NK-92 (cell line): Measurements from ENCODE around the gene KIF21B.

ENCODE experiments used
- DNase-seq: peaks from one replicate; lab custom pipeline; 2025; ENCODE audit not compliant: unreplicated experiment; lab: John Stamatoyannopoulos, UW

Gene KIF21B

DNA sequence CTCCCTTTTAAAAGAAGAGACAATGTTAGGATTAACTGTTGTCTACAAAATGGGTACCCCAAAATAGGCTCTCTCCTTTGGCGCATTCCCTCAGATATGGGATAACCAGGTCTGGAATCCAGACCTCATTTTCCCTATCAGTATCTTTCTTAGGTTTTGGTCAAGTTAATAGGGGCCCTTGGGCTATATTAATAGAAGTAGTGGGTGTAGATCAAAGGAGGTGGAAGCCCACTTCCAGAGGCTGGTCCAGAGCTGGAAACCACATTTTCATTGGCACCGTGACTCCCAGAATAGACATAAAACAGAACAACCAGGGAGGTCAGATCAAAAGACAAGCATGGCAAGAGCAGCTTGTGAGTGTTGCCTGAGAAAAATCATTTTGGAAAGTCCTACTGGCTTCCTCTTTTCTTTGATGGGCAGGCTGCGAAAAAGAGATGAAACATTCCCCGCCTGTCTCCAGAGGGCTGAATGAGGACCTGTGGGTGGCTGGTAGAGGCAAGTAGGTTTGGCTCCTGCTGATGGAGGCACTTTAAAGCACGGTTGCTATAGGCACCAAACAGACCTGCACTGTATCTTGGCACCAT, 25.8 kb upstream of the KIF21B start:
- DNase-seq = no peak

DNA sequence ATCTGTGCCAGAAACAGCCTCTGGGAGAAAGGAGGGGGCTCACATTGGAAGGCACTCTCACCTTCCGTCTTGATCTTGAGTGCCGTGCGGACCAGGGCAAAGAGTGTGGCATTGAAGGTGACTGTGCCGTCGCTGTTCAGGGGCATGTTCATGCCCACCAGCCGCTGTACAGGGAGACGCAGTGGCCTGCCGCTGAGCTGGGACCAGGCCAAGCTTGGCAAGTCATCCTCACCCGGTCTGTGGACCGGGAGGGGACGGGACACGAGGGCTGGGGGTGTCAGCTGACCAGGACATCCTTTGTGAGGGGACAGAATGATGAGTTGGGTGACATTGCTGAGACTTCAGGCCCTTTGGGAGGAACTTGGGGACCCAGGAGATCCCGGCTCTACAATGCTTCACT, 25.0 kb upstream of the KIF21B start:
- DNase-seq = no peak

DNA sequence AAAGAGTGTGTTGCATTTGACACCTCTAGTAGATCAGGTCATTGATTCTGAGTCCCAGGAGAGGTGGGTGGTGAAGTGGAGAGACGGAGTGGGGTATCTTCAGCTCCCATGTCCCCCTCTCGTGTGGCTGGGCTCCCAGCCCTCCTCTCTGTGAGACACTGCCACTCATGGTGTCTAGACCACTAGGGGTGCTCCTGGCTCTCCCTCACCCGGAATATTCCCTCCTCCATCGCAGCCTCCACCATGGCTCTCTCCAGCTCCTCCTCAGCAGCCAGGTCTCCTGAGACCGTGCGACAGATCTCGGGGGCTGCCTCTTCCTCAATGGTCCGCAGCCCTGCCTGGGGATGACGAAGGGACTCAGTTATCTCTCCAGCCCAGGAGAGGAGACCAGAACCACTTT, 20.6 kb upstream of the KIF21B start:
- no peak for DNase-seq

DNA sequence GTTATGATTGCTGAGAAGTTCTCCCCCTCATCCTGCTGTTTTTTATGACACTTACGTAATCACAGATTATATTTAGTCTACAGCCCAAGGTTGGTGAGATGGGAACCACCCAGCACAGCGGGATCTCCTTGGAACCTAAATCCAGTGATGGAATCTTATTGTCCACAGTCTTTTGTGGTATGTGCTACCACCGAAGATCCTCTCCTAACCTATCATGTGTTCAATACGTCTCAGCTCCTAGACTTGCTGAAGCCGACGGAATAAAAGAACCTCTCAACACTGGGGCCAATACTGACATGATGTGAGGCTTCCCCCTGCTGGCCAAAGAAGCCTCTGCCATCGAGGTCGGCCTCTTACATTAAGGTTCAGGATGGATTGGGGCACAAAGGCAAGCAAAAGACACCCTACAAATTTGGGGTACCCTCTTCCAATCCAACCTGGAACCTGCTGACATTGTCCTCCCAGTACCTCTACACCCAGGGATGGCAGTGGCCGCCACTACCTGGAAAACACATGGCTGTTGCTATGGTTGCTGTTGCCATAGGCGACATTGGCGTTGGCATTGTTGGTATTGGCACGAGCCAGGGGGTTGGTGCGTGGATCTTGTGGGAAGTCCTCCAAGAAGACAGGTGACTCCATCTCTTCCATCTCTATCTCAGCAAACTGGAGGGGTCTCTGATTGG, 19.4 kb upstream of the KIF21B start:
- DNase-seq = no peak

DNA sequence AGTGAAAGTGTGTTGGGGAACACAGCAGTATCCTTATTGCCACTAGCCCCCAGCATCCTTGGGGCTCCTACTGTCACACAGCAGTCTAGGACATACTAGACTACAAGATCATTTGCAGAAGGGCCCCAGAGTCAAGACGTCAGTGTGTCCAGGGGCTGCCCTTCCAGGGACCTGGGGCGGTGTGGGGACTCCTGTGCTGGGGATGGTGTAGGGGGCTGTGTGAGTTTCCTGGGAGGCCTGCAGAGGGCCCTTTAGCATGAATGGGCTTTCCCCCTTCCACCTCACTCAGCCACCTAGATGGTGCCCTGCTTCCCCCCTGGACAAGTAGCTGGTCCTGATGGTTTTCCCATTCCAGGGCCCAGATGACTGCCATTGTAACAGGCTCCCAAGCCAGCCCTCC, 17.5 kb upstream of the KIF21B start:
- no peak for DNase-seq

DNA sequence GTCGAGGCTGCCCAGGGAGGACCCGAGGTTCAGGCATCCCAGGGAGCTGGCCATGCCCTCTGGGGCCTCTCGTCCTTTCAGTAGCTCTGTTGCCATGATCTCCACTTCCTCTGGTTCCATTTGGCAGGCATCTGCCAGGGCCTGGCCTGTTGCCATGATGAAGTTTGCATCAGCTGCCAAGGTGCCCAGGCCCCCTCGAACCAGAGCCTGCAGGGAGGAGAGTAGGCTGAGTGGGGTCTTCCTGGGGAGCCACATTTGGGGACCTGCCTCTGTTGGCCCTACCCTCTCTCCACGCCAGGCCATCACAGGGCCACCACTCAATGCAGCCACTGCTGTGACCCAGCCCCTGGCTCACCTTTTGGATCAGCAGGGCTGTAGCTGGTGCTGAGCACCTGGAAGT, 16.4 kb upstream of the KIF21B start:
- no peak for DNase-seq

DNA sequence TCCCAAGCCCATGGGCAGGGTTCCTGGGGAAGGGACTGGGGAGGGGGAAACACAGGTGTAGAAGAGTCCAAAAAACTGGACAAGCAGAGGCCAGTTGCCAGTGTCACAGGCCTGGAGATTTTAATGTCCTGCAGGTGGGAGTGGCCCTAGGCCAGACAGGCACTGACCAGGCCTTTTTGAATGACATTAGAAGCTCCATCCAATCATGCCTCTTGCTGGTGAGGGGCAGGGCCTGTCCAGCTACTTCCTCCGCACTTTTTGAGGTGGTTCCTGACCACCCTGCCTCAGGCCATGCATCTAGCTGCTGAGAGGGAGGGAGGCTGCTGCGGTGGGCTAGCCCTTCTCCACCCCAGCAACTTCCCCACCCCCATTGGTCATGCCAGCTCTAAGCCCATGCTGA, 15.9 kb upstream of the KIF21B start:
- DNase-seq = no peak

DNA sequence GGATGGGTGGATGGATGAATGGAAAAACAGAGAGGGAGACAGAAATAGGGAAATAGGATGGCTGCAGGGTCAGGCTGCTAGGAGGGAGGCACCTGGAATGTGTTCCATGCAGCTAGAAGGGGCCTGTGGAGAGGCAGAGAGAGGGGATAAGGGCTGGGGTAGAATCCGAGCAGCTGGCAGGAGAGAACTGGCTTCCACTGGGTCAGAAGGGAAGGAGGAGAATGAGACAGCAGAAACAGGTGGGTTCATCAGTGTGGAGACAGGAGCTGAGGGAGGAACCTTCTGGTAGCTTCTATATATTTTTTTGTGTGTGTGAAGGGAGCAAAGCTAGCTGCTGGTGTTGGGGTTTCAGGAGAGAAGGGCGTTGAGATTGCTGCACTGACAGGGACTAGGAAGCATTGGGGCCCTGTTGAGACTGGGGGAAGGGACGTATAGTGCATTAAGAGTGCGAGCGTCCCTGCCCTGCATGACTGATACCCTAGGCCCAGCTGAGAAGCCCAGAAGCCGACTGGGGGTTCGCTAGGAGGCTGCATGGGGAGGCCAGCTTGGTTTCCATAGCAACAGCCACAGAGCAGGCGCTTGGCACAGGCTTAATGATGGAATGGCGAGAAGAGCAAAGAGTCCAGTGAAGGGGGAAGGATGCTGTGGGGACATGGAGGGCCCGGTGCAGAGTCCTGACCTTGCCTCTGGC, 14.8 kb upstream of the KIF21B start:
- DNase-seq = no peak

DNA sequence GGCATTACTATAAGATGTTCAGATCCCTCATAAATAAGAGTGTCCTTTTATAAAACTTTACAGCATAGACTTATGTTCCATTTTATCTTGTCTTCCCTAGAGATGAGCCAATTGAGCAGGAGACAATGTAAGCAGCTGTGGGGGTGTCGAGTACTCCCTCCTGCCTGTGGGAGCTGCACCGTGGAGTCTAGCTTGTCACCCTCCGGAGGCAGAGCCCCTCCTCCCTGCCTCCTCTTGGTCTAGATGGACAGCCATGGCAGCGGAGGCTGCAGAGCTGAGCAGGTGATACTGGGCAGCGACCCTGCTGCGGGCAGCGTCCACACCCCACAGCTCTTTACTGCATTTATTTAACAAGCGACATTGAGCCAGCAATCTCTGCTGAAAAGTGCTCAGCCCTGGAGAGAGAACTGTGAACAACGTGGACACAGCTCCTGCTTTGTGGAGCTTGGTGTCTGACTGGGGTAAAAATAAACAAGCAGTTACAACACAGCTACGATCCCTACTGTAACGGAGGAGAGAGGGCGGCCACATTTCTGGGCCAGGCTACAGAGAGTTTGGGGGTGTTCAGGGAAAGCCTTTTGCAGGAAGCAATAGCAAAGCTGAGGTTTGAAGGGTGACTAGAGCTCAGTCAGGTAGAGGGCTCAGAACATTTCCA, 12.8 kb upstream of the KIF21B start:
- DNase-seq = no peak

DNA sequence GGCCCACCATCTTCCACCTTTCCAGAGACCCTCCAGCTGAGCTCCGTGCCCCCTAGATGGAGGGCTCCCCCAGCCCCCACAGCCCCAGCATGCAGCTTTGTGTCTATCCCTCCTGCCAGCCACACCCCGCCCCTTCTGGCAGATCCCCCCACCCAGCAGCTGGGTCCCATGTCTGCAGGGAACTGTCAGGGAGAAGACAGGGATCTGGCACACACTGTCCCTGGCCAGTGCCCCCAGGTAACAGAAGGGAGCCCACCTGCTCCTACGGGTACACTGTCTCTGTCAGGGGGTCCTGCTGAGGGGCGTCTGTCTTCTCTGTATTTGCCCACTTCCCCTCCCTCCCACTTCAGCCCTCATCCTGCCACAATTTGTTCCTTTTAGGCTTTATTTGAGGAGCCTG, 11.2 kb upstream of the KIF21B start:
- DNase-seq = no peak

DNA sequence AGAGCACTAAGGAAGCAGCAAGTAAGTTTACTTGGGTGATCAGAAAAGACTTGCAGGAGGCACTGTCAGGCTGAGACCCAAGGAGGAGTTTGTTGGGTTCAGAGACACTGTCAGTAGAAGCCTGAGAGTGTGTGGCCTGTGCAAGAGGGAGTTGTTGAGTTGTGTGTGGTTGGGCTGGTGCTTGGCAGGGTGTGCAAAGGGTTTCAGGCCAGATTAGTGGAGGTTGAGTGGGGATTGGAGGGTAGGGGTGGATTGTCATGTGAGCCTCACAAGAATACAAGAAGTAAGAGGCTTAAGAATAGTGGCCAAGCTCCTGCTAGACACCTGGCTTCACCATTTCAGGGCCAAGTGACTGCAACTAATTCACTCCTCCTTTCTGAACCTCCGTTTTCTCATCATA, 8.9 kb upstream of the KIF21B start:
- DNase-seq = no peak

DNA sequence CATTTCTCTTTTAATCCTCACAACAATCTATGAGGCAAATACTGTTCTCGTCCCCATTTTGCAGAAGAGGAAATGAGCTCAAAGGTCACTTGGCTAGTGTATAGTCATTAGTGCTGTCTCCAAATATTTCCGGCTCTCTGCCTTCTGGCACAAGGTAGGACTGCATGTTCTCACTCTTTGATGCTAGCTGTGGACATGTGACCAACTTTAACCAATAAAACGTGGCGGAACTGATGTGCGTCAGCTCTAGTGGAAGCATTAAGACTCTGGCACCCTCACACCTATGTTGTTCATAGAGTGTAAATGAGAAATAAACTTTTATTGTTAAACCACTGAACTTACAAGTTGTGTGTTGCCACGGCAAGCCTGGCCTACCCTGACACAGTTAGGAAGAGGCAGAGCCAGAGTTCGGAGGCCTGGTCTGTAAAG, 5.0 kb upstream of the KIF21B start:
- no peak for DNase-seq

DNA sequence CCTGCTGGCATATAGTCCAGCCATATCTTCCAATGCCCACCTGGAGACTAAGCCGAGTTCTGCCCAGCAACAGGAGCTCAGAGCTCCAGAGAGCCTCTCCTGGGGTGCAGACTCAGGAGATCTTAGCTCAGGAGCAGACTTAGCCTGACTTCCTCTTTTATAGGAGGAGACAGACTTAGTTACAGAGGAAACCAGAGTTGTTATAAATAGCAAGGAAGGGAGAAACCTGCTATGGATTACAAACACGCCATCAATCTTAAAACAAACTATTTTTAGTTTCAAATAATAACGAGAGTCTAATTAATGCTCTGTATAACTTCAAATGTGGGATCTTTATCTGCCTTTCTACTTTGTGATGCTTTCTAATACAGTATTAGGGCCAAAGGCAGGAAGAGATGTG, 3.3 kb upstream of the KIF21B start:
- DNase-seq = no peak

DNA sequence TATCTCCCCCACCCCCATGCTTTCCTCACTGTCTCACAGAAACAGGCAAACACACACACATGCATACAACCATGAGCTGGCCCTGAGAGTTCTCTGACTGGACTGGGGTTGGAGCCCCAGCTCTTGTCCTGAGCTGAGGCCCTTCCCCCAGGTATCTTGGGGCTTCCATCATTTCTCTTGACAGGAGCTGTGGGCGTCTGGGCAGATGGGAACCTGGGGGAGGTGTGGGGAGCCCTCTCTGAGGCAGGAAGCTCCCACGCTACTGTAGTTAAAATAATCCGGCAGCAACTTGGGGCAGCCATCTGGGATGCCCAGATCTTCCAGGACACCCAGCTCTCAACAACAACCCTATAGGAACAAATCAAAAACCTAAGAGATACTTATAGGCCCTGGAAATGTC, 2.7 kb upstream of the KIF21B start:
- no peak for DNase-seq

DNA sequence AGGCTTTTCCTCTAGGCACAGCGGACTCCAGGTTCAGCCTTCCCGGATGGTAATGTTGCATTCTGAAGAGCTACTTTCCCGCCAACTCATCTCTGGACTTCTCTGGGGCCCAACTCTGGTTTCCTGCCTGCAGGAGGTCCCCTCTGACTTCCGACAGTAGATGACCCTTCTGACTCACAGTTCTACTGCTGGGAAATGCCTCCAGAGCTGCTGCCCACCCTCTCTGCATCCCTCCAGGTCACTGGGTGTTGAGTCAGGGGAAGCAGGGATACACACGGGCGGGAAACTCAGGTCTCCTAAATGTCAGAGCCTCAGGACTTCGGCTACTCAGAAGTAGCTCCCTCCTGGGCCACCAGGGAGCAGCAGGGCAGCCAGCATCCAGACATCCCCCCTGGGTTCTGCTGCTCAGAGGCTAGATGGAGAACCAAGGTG, 2.1 kb upstream of the KIF21B start:
- DNase-seq = no peak

DNA sequence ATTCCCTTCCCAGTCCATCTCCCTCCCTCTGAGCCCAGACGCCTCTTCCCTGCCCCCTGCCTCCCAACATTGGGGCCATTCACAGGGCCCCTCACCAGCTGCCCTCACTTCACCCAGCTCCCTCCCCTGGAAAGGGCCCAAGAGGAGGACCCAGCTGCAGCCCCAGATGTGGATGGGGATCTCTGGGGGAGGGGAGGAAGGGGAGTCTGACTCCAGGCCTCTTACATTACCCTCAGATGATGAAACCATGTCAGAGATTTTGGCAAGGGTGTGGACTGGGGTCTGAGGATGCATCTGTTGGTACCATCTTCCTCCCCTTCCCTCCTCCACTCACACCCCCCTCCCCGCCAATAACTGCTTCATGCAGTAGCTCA, 1.1 kb upstream of the KIF21B start:
- DNase-seq = no peak

DNA sequence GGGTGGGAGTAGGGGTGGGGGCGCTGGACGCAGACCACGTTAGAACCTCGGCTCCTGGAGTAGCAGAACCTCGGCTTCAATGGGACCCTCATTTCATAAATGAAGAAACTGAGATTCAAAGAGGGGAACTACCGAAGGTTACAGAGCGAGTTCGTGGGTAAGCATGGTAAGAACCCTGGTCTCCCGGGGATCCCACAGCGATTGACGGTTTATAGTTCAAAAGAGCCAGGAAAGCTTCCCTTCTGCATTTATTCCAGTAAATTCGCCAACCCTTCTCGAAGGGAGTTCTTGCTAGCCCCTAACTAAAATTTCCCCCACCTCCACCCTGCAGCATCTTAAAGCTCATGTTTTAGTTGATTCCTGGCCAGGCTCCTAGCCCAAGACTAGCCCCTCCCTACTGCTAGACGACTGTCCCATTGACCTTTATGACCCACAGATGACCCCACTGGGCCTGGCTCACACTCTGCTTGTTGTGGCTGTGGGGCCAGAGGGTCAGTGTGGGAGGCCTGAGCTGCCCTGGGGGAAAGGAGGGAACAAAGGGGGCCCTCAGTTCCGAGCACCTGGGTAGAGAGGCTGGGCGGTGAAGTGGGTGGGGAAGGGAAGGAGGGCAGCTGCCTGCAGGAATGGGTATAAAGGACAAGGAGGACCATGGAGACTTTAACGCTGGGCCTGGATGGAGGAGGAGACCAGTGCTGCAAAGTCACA, 558 bp upstream of the KIF21B start:
- no peak for DNase-seq

DNA sequence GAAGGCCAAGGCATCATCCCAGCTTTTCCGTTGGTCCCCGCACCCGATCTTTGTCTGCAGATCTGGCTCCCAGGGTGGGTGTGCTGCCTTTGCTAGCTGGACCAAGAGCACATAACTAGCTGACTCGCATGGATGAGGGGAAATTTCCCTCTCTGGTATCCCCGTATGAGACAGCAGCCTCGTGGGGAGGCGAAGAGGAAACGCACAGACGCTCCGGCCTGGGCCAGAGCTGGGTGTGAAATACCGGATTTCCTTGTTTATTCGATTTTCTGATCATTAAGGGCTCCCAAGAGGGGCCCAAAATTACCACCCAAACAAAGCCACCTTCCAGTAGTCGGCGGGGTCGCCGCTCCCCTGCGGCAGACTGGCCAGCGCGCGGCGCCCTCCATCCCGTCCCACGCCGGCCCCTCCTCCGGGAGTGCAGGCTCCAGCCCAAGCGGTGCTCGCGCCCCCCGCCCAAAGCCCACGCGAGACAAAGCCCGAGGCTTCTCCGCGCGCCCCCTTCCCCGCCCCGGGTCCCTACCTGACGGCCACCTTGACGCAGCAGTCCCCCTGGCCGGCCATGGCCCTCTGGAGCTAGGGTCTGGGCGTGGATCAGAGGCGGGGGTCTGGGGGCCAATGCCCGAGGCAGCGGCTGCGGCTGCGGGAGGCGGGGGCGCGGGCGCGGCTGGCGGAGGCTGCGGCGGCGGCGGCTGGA, 546 bp downstream of the KIF21B start:
- DNase-seq = no peak

DNA sequence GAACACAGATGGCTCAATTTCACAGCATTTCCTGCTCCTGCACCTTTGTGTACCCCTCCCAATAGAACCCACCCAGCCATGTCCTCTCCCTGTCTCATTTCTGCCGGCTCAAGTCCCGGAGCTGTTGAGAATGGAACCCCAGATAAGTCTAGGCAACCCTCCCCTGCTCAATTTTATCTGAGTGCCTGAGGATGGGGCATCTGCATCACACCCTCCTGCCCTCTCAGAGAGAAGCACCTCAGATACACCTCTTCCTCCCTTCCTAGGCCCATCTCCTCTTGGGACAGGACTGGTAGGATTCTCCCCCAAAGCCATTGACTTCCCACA, 1.1 kb downstream of the KIF21B start:
- no peak for DNase-seq

DNA sequence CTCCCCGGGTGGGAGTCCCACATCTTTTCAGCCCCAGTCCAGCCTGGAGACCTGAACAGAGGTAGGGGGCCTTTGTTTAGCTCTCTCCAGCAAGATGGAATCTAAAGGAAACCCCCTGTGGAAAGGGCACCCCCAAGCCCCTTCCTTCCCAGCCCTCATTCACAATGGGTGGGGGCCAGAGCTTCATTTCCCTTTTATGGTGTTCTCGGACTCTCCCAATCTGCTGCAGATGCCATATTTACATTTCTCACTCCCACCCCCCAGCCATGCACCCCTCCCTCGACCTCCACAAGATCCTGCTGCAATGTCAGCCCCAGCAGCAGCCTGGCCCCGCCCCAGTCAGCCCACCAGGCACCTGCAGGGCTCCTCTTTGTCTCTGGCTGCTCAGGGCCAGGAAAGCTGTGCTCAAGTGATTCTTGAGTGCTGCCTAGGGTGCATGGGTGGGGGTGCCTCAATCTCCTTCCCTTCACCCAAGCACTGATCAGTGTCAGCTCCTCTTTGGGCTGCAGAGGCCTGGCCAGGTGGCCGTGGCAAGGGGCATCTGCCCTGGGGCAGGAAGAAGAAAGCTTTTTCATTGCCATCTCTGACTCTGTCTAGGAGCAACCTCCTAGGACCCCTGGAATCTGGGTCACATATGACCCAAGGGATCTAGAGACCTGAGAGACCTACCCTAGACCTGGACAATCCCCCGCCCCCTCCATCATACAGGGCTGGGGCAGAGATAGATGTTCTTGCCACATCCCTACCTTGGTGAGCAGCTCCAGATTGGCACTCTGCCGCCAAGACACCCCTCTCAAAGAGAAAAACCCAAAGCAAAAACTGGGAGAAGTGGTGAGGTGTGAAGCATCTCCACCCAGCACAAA, 1.7 kb downstream of the KIF21B start:
- no peak for DNase-seq
